ENCODE results near the gene SEL1L3.

Gene SEL1L3

DNA sequence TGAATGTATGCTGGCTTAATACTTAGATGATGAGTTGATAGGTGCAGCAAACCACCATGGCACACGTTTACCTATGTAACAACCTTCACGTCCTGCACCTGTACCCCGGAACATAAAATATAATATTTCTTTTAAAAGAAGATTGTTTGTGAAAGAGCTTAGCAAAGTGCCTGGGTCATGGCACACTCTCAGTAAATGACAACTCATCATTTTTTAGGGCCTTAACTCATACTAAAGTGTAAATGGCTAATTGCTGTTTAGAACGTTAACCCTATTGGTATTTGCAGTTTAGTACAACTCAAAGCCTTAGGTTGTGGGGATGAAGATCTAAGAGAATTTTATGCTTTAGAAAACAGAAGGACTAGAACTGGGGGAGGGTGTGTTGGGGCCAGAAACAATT lies 67.7 kb downstream of the SEL1L3 start:
- Histone ChIP-seq H3K4me3 (ENCODE audit: low read depth, low read length) (no peak overlapping the region), H3K9me3 (ENCODE audit: control insufficient read depth, insufficient read depth, low read depth, low read length) (no peaks in the 10 kb centered on the region), H3K4me1 (ENCODE audit: control insufficient read depth, insufficient read depth, low read length) (no peaks in the 10 kb centered on the region), H3K27ac (ENCODE audit: extremely low read depth, low read depth, low read length) (no peak overlapping the region), H3K36me3 (ENCODE audit: control insufficient read depth in 2 of 2, insufficient read depth in 1 of 2, low read length in 2 of 2) (peaks cover 0 to 14% of the 10 kb centered on the region in 2 experiments; a peak in 1 of 3 replicates)
- ChIA-PET POLR2A (no interaction called here), CTCF (interaction anchor here (1.0 kb wide), 1 partner anchor 75 kb away, joined by 3 read pairs; no protein-coding TSS in a partner anchor)
- TF ChIP-seq, protein P1, sequence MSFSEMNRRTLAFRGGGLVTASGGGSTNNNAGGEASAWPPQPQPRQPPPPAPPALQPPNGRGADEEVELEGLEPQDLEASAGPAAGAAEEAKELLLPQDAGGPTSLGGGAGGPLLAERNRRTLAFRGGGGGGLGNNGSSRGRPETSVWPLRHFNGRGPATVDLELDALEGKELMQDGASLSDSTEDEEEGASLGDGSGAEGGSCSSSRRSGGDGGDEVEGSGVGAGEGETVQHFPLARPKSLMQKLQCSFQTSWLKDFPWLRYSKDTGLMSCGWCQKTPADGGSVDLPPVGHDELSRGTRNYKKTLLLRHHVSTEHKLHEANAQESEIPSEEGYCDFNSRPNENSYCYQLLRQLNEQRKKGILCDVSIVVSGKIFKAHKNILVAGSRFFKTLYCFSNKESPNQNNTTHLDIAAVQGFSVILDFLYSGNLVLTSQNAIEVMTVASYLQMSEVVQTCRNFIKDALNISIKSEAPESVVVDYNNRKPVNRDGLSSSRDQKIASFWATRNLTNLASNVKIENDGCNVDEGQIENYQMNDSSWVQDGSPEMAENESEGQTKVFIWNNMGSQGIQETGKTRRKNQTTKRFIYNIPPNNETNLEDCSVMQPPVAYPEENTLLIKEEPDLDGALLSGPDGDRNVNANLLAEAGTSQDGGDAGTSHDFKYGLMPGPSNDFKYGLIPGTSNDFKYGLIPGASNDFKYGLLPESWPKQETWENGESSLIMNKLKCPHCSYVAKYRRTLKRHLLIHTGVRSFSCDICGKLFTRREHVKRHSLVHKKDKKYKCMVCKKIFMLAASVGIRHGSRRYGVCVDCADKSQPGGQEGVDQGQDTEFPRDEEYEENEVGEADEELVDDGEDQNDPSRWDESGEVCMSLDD (tag by site-specific recombination; IDR thresholded peaks at IDR 0.05) = no peak
- no peak for TF ChIP-seq ZNF266 (tag by site-specific recombination; IDR thresholded peaks at IDR 0.05; ENCODE audit: low read depth)
- TF ChIP-seq ZXDB (tag by site-specific recombination; IDR thresholded peaks at IDR 0.05) = no peak
- TF ChIP-seq ZFP3 (tag by site-specific recombination; IDR thresholded peaks at IDR 0.05; ENCODE audit: low read depth) = no peak
- TF ChIP-seq, protein P2, sequence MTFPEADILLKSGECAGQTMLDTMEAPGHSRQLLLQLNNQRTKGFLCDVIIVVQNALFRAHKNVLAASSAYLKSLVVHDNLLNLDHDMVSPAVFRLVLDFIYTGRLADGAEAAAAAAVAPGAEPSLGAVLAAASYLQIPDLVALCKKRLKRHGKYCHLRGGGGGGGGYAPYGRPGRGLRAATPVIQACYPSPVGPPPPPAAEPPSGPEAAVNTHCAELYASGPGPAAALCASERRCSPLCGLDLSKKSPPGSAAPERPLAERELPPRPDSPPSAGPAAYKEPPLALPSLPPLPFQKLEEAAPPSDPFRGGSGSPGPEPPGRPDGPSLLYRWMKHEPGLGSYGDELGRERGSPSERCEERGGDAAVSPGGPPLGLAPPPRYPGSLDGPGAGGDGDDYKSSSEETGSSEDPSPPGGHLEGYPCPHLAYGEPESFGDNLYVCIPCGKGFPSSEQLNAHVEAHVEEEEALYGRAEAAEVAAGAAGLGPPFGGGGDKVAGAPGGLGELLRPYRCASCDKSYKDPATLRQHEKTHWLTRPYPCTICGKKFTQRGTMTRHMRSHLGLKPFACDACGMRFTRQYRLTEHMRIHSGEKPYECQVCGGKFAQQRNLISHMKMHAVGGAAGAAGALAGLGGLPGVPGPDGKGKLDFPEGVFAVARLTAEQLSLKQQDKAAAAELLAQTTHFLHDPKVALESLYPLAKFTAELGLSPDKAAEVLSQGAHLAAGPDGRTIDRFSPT (tag by site-specific recombination; IDR thresholded peaks at IDR 0.05) = no peak
- no peak for TF ChIP-seq HOXD13 (CRISPR knock-in tag; IDR thresholded peaks at IDR 0.05; ENCODE audit: borderline replicate concordance)

DNA sequence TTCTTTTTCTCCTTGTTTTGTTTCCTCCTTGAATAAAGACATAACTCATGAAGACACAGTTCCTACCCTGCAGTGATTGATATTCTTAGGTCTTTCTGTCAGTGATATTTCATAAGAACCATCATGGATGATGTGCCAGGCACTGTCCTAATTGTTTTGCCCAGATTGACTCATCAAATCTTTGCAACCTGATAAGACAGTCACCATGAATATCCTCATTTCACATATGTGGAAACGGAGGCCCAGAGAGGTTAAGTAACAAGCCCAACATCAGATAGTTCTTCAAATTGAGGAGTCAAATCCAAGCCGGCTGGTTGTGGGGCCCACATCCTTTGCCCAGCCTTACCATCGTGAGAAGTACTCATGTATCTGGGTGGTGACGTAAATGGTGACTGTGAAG lies 69.9 kb downstream of the SEL1L3 start:
- H3K27ac ChIP-seq (ENCODE audit: extremely low read depth, low read depth, low read length) = no peak overlapping the region
- TF ChIP-seq ZNF837 (tag by site-specific recombination; IDR thresholded peaks at IDR 0.05) (no peak), OVOL3 (tag by site-specific recombination; IDR thresholded peaks at IDR 0.05) (no peak), ZBTB8A (tag by site-specific recombination; IDR thresholded peaks at IDR 0.05) (no peak), ZBTB7A (tag by site-specific recombination; IDR thresholded peaks at IDR 0.05; ENCODE audit: low read depth) (no peak), SCRT1 (tag by site-specific recombination; IDR thresholded peaks at IDR 0.05; ENCODE audit: borderline replicate concordance) (no peak), ZNF266 (tag by site-specific recombination; IDR thresholded peaks at IDR 0.05; ENCODE audit: low read depth) (no peak), KLF7 (tag by site-specific recombination; IDR thresholded peaks at IDR 0.05; ENCODE audit: borderline replicate concordance) (no peak), HOXC10 (CRISPR knock-in tag; IDR thresholded peaks at IDR 0.05) (no peak), ZNF350 (tag by site-specific recombination; IDR thresholded peaks at IDR 0.05) (no peak), ZNF311 (tag by site-specific recombination; IDR thresholded peaks at IDR 0.05; ENCODE audit: borderline replicate concordance) (no peak), ZNF521 (tag by site-specific recombination; IDR thresholded peaks at IDR 0.05) (no peak), ZBTB17 (tag by site-specific recombination; IDR thresholded peaks at IDR 0.05) (no peak), ZNF747 (tag by site-specific recombination; IDR thresholded peaks at IDR 0.05) (no peak), ZNF514 (tag by site-specific recombination; IDR thresholded peaks at IDR 0.05) (no peak), GLIS2 (tag by site-specific recombination; IDR thresholded peaks at IDR 0.05) (no peak), ZNF214 (tag by site-specific recombination; IDR thresholded peaks at IDR 0.05; ENCODE audit: borderline replicate concordance) (no peak), ZNF677 (tag by site-specific recombination; IDR thresholded peaks at IDR 0.05) (no peak), ZNF560 (tag by site-specific recombination; IDR thresholded peaks at IDR 0.05; ENCODE audit: borderline replicate concordance) (no peak)
- TF ChIP-seq, protein P3, sequence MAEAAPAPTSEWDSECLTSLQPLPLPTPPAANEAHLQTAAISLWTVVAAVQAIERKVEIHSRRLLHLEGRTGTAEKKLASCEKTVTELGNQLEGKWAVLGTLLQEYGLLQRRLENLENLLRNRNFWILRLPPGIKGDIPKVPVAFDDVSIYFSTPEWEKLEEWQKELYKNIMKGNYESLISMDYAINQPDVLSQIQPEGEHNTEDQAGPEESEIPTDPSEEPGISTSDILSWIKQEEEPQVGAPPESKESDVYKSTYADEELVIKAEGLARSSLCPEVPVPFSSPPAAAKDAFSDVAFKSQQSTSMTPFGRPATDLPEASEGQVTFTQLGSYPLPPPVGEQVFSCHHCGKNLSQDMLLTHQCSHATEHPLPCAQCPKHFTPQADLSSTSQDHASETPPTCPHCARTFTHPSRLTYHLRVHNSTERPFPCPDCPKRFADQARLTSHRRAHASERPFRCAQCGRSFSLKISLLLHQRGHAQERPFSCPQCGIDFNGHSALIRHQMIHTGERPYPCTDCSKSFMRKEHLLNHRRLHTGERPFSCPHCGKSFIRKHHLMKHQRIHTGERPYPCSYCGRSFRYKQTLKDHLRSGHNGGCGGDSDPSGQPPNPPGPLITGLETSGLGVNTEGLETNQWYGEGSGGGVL (tag by site-specific recombination; IDR thresholded peaks at IDR 0.05) = no peak
- no peak overlapping the region for H3K4me3 ChIP-seq (ENCODE audit: low read depth, low read length)
- ChIA-PET POLR2A (no interaction called here), CTCF (interaction anchor here (0.6 to 1.4 kb wide), 7 partner anchors 9 to 353 kb away, joined by 3 to 7 read pairs (median 3); no protein-coding TSS in a partner anchor)
- H3K4me1 ChIP-seq (ENCODE audit: control insufficient read depth, insufficient read depth, low read length) = no peaks in the 10 kb centered on the region
- peaks cover 0 to 8% of the 10 kb centered on the region in 2 experiments; a peak in 1 of 3 replicates for H3K36me3 ChIP-seq (ENCODE audit: control insufficient read depth in 2 of 2, insufficient read depth in 1 of 2, low read length in 2 of 2)
- H3K9me3 ChIP-seq (ENCODE audit: control insufficient read depth, insufficient read depth, low read depth, low read length) = no peaks in the 10 kb centered on the region
